Stimulated activated memory B cell treated with anti-CD40 and anti-IgM and Interleukin-4, amounts not matched to agents 10 μg/mL and 1 μg/mL and 100 μg/mL, for 72 hours (primary cell): Measurements from ENCODE around the gene VWA3A.

Experiments
- ATAC-seq: fragments of 150-1000 bp; cut with Tn5 transposase; 2 replicates; pipeline ENCODE4 v1.10.0; 2021
- H3K27ac Mint-ChIP-seq: one replicate; pipeline ENCODE4 v1.8.0; 2022; ENCODE audit warnings: mild to moderate bottlenecking, mixed read lengths
- H3K27me3 Mint-ChIP-seq: one replicate; pipeline ENCODE4 v1.8.0; 2022; ENCODE audit warnings: mixed read lengths
- H3K36me3 Mint-ChIP-seq: one replicate; pipeline ENCODE4 v1.8.0; 2022; ENCODE audit warnings: mixed read lengths
- H3K4me1 Mint-ChIP-seq: one replicate; pipeline ENCODE4 v1.8.0; 2022; ENCODE audit warnings: mixed read lengths
- H3K4me3 Mint-ChIP-seq: one replicate; pipeline ENCODE4 v1.8.0; 2022; ENCODE audit warnings: mild to moderate bottlenecking, moderate library complexity, mixed read lengths
- H3K9me3 Mint-ChIP-seq: one replicate; pipeline ENCODE4 v1.8.0; 2022; ENCODE audit warnings: mixed read lengths

Gene VWA3A

GRCh38 chr16:22177968-22178930 is 85.9 kb downstream of the VWA3A start:
- Mint-ChIP-seq H3K4me1 (peaks cover 7% of the 10 kb centered on the region), H3K4me3 (no peak overlapping the region), H3K27ac (no peak overlapping the region), H3K36me3 (peaks cover 4% of the 10 kb centered on the region), H3K9me3 (no peaks in the 10 kb centered on the region), H3K27me3 (no peaks in the 10 kb centered on the region)
- ATAC-seq, result no peak

GRCh38 chr16:22181426-22181825 is 89.1 kb downstream of the VWA3A start:
- H3K4me3 Mint-ChIP-seq, result no peak overlapping the region
- no peaks in the 10 kb centered on the region for H3K9me3 Mint-ChIP-seq
- no peak for ATAC-seq
- peaks cover 7% of the 10 kb centered on the region for H3K4me1 Mint-ChIP-seq
- H3K27ac Mint-ChIP-seq, result no peak overlapping the region
- peaks cover 4% of the 10 kb centered on the region for H3K36me3 Mint-ChIP-seq
- no peaks in the 10 kb centered on the region for H3K27me3 Mint-ChIP-seq

- H3K27me3 Mint-ChIP-seq, result no peaks in the 10 kb centered on the region
- H3K4me1 Mint-ChIP-seq, result peaks cover 7% of the 10 kb centered on the region
- no peak for ATAC-seq
- H3K9me3 Mint-ChIP-seq, result no peaks in the 10 kb centered on the region
- H3K36me3 Mint-ChIP-seq, result peaks cover 4% of the 10 kb centered on the region
- H3K27ac Mint-ChIP-seq, result no peak overlapping the region
- no peak overlapping the region for H3K4me3 Mint-ChIP-seq
These were observed 89.5 kb downstream of the VWA3A start for GRCh38 chr16:22181843-22182242.

DNA sequence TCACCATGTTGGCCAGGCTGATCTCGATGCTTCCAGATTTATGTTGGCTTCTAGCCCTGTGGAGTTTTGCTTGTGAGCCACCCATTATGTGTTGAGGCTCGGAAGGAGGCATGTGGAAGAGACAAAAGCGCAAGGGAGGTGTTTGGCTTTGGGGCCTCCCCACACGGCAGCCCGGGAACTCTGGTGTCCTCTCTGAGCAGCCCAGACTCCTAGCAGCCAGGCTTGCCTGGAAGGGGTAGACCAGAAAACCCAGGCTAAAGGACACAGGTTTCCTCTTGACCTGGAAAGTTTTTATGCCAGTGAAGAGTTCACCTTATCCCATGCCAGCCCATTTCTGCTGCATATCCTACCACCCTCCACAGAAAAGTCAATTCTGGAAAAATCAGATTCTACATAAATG is 91.0 kb downstream of the VWA3A start:
- Mint-ChIP-seq H3K27me3 (no peaks in the 10 kb centered on the region), H3K4me3 (no peak overlapping the region), H3K36me3 (peaks cover 4% of the 10 kb centered on the region), H3K4me1 (peaks cover 12% of the 10 kb centered on the region), H3K9me3 (no peaks in the 10 kb centered on the region), H3K27ac (no peak overlapping the region)
- no peak for ATAC-seq

DNA sequence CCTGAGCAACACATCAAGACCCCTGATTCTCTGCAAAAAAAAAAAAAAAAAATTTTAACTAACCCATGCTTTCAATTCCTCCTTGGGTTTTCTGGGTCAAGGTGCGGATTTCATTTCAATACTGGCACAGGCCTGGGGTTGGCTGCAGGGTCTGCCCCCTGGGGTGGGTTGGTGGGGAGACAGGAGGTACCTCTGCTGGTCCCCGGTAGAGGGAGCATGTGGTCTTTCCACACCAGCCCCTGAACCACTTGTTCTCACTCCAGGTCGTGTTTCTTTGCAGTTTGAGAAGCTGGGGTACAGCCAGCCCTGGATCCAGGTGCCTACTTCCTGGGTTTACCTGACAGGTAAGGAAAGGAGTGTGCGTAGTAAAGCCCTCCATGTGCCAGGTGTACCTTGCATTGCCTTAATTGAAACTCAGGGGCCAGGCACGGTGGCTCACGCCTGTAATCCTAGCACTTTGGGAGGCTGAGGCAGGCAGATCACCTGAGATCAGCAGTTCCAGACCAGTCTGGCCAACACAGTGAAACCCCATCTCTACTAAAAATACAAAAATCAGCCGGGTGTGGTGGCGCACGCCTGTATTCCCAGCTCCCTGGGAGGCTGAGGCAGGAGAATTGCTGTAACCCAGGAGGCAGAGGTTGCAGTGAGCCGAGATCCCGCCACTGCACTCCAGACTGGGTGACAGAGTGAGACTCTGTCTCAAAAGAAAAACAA is 91.7 kb downstream of the VWA3A start:
- peaks cover 4% of the 10 kb centered on the region for H3K36me3 Mint-ChIP-seq
- ATAC-seq, result peak; percentile 64
- no peak overlapping the region for H3K4me3 Mint-ChIP-seq
- H3K4me1 Mint-ChIP-seq, result peaks cover 20% of the 10 kb centered on the region
- no peaks in the 10 kb centered on the region for H3K9me3 Mint-ChIP-seq
- H3K27me3 Mint-ChIP-seq, result no peaks in the 10 kb centered on the region
- no peak overlapping the region for H3K27ac Mint-ChIP-seq

GRCh38 chr16:22184615-22184968 is 92.3 kb downstream of the VWA3A start:
- no peaks in the 10 kb centered on the region for H3K9me3 Mint-ChIP-seq
- H3K4me3 Mint-ChIP-seq, result no peak overlapping the region
- H3K27me3 Mint-ChIP-seq, result no peaks in the 10 kb centered on the region
- no peak overlapping the region for H3K27ac Mint-ChIP-seq
- H3K4me1 Mint-ChIP-seq, result peaks cover 25% of the 10 kb centered on the region
- H3K36me3 Mint-ChIP-seq, result peaks cover 4% of the 10 kb centered on the region
- no peak for ATAC-seq

DNA sequence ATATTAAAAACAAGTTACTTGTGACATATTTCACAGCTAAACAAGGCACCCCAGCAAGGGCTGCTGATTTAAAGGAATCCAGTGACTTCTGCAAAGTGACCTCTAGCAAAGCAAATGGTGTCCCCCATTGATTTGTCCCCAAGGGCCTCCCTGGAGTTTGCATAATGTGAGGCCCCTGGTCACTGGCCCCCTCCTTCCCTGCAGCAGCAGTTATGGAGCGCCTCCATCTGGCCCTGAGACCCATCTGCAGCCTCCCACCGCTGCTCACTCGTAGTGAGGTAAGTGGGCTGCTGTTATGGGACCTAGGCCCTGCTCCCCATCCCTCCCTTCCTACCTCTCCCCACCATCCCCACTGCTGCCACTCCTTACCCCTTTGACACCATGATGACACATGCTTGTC is 94.2 kb downstream of the VWA3A start:
- peaks cover 29% of the 10 kb centered on the region for H3K4me1 Mint-ChIP-seq
- H3K27ac Mint-ChIP-seq, result peak overlapping the region; percentile 35
- no peak for ATAC-seq

GRCh38 chr16:22188267-22188594 is 95.9 kb downstream of the VWA3A start:
- no peaks in the 10 kb centered on the region for H3K27me3 Mint-ChIP-seq
- no peaks in the 10 kb centered on the region for H3K36me3 Mint-ChIP-seq
- peak overlapping the region; percentile 94 for H3K27ac Mint-ChIP-seq
- peaks cover 39% of the 10 kb centered on the region for H3K4me1 Mint-ChIP-seq
- ATAC-seq, result no peak
- H3K9me3 Mint-ChIP-seq, result no peaks in the 10 kb centered on the region
- H3K4me3 Mint-ChIP-seq, result no peak overlapping the region

More for the DNA sequence above, 94.2 kb downstream of the VWA3A start:
- Mint-ChIP-seq H3K27me3 (no peaks in the 10 kb centered on the region), H3K36me3 (peaks cover 4% of the 10 kb centered on the region), H3K9me3 (no peaks in the 10 kb centered on the region), H3K4me3 (no peak overlapping the region)

DNA sequence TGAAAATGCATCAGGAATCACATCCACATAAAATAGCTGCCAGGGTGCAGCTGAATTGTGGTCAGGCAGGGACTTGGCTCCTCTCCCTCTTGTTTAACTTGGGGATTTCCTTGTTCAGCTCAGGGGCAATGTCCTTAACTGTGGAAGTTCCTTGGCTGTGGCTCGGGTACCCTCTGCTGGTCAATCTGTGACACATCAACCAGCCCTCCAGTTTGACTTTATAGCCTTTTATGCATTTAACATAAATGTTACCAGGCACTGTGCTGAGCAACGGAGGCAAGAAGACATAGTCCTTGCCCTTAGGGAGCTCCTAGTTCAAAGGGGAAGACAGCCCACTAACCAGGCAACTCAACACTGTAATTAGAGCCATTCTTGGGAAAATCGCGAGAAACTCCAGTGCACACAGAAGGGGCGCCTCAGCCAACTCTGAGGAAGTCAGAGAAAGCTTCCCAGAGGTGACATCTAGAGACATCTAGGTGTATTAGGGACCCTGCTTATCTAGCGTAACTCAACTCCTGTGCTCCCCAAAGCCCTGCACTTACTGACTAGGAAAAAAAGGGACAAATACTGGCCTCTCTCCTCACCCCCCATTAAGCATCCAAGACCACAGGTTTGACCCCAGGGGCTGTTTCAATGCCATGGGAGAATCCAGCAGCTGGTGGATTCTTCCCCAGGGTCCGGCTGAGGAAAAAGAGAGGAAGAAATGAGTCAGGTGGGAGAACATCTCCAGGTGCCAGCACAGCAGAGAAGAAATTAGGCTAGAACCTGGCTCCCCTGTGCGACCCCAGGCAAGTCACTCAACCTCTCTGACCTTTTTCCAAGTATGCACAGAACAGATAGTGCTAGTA is 96.5 kb downstream of the VWA3A start:
- Mint-ChIP-seq H3K36me3 (peaks cover 4% of the 10 kb centered on the region), H3K27me3 (no peaks in the 10 kb centered on the region), H3K9me3 (peaks cover 4% of the 10 kb centered on the region), H3K4me1 (peaks cover 45% of the 10 kb centered on the region), H3K4me3 (peak overlapping the region; percentile 90), H3K27ac (peak overlapping the region; percentile 94)
- ATAC-seq, result no peak

DNA sequence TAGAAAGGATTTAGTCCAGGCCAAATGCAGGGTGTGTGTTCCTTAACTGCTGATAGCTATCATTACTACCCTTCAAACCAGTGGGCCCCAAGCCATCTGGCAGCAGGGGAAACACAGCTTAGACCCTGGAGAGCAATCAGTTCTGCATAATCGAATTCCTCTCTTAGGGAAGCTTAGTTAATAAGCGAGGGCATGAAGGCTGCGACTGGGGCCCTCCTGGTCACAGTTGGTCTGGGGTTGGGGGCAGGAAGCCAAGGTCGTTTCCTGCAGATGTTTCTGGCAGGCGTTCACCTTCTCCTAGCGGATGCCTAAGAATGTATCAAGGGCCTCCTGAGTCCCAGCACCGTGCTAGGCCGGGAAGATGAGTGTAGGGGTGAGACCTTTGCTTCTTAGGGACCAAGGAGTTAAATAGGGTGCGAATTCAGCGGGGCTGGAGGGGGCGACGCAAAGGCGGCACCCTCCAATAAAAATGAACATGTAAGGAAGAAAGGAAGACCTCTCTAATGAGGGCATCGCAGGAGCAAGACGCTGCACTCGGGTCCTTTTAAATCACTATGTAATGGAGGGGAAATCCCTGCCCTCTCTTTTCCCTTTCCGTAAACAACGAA is 97.2 kb downstream of the VWA3A start:
- Mint-ChIP-seq H3K9me3 (peaks cover 8% of the 10 kb centered on the region), H3K4me1 (peaks cover 45% of the 10 kb centered on the region), H3K27ac (peak overlapping the region; percentile 94), H3K27me3 (no peaks in the 10 kb centered on the region), H3K36me3 (peaks cover 7% of the 10 kb centered on the region), H3K4me3 (peak overlapping the region; percentile 90)
- no peak for ATAC-seq

DNA sequence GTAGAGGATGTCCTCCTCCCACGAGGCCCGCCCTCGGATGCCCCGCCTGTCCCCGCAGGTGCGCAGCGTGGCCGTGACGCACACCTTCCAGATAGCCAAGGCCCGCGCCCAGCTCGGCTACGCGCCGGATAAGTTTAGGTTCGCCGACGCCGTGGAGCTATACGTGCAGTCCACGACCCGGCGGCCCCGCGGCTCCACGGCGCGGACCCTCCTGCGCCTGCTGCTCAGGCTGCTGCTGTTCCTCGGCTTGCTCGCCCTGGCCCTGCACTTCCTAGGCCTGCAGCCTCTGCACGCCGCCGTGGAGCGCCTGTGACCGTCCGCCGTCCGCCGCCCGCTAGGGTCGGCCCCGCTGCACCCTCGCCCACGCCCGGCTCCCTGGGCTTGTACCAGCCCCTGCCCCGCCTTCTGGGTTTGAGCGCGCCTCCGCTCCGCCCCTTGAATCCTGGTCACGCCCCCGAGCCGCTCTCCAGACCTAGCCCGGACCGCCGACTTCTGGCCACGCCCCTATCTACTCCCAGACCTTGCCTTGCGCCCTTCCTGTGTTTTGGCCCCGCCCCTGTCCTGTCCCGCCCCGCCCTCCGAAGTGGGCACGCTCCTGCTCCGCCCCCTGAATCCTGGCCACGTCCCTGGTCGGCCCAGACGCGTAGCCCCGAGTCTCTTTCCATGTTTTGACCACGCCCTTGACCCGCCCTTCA is 97.9 kb downstream of the VWA3A start:
- peak; percentile 82 for ATAC-seq
- Mint-ChIP-seq H3K27me3 (no peaks in the 10 kb centered on the region), H3K4me1 (peaks cover 52% of the 10 kb centered on the region), H3K27ac (peak overlapping the region; percentile 94), H3K9me3 (peaks cover 8% of the 10 kb centered on the region), H3K4me3 (peak overlapping the region; percentile 90), H3K36me3 (peaks cover 7% of the 10 kb centered on the region)

DNA sequence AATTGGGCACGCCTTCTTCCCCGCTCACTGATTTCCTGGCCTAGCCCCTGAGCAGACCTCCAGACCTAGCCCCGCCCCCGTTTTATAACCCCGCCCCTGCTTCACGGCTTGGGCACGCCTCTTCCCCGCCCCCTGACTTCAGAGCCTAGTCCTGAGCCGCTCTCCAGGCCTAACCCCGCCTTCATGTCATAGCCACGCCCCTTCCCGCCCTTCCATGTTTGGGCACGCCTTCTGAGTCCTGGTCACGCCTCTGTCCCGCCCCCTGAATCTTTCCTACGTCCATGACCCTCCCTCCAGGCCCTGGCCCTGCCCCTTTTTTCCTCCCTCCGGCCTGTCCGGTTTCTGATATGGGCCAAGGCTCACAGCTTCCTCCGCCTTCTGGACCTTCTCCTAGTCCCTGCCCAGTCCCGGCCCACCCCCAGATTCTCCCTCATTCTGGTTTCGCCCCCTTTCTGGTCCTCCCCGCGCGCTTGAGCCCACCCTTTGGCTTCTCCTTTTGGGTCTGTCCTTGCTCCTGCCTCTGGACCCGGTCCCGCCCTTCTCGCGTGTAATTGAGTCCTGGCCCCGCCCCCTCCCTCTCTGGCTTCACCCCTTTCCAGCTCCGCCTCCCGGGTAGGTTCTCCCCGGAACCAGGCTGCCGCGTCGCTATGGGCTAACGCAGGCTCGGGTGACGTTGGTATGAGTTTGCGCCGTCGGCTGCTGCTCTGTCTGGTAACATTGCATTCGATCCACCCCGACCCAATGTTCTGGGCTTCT is 98.6 kb downstream of the VWA3A start:
- Mint-ChIP-seq H3K27me3 (no peaks in the 10 kb centered on the region), H3K27ac (peak overlapping the region; percentile 94), H3K36me3 (peaks cover 7% of the 10 kb centered on the region), H3K9me3 (peaks cover 8% of the 10 kb centered on the region), H3K4me3 (peak overlapping the region; percentile 90), H3K4me1 (peaks cover 56% of the 10 kb centered on the region)
- peak; percentile 77 for ATAC-seq

DNA sequence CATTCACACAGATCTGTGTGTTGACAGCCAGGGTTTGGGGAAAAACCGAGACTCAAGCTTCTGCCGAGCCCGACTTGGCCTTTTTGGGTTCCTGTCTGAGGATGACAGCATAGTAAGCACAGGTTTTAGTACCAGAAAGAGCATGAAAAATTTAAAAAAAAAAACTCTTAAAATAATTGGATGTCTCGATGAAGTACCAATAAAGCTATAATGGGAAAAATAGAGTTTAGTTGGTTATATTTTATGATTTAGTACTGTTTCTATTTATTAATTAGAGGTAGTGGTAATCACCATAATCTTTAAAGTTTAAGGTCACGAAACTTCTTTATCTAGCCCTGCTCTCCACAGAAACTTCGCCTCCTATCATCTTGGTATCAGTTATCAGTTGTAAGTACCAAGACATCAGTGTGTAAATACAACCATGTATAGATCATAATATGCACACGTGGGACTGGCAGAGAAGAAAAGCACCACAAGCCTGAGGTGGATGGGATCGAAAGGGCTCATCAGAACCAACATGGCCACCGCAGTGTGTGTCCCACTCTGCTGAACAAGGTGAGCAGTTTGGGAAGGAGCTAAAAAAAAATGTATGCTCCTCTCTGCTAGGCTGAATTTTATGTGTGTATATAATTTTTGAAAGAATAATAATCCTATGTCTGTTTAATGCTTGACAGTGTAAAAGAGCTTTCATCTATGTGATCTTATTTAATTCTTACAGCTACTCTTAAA is 99.4 kb downstream of the VWA3A start:
- H3K4me1 Mint-ChIP-seq, result peaks cover 56% of the 10 kb centered on the region

More for the DNA sequence above, 99.4 kb downstream of the VWA3A start:
- peaks cover 7% of the 10 kb centered on the region for H3K36me3 Mint-ChIP-seq
- peak overlapping the region; percentile 90 for H3K4me3 Mint-ChIP-seq
- peak overlapping the region; percentile 94 for H3K27ac Mint-ChIP-seq
- H3K27me3 Mint-ChIP-seq, result no peaks in the 10 kb centered on the region
- H3K9me3 Mint-ChIP-seq, result peaks cover 8% of the 10 kb centered on the region
- ATAC-seq, result no peak
